SK-N-SH (cell line): ENCODE results near the gene BDNF. TPM values are rescaled to one million over a fixed set of nuclear protein-coding genes. Genes with fewer than 3 reads are reported as not detected.
A peak's percentile ranks its signal among the peaks of the same experiment; 100 is the strongest.

Source experiments
- CTCF ChIA-PET: fragments of 300-600, 350-600 bp; formaldehyde crosslinking; extraction: SDS; loops from one replicate; lab custom pipeline; 2021; lab: Yijun Ruan, JAX
- POLR2A ChIA-PET: fragments of 350-600 bp; sonication (Branson Sonifier 250); formaldehyde crosslinking; extraction: SDS; loops from one replicate; lab custom pipeline; 2020; ENCODE audit warnings: antibody characterized with exemption, inconsistent platforms; lab: Yijun Ruan, JAX
- DNase-seq: peaks from one replicate; pipeline ENCODE4 v3.0.0; 2012
- H2AFZ ChIP-seq: fragments of 200-600 bp; sonication (generic); 2 replicates; pipeline ENCODE4 v1.8.1; 2016; ENCODE audit warnings: antibody characterized with exemption, mild to moderate bottlenecking, low read depth
- H3F3A ChIP-seq: fragments of 200-600 bp; sonication (generic); replicated peaks from 2 replicates; pipeline ENCODE3; 2016; ENCODE audit warnings: antibody characterized with exemption, mild to moderate bottlenecking; ENCODE audit not compliant: insufficient read depth
- H3K27ac ChIP-seq, 2 experiments: fragments of 200-500 bp in 1 of 2; fragments of 200-600 bp in 1 of 2; sonication (Bioruptor generic) in 1 of 2; sonication (generic), shearing (Covaris generic) in 1 of 2; 2 replicates each; pipeline versions ENCODE4 v1.5.1 to v1.6.1; 2014 to 2016; ENCODE audit warnings: low read depth in 2 of 2, inconsistent platforms in 1 of 2, low read length in 1 of 2, mild to moderate bottlenecking in 1 of 2, mixed read lengths in 1 of 2
- H3K27me3 ChIP-seq: fragments of 200-600 bp; sonication (generic), shearing (Covaris generic); 2 replicates; pipeline ENCODE4 v1.6.1; 2016; ENCODE audit warnings: mixed run types; ENCODE audit not compliant: insufficient read depth
- H3K36me3 ChIP-seq, 2 experiments: fragments of 200-500 bp in 1 of 2; fragments of 200-600 bp in 1 of 2; sonication (Bioruptor generic) in 1 of 2; sonication (generic) in 1 of 2; replicated peaks in 1 of 2; 2 replicates each; pipeline versions ENCODE3 to v1.5.1; 2014 to 2016; ENCODE audit warnings: low read length in 1 of 2, mild to moderate bottlenecking in 1 of 2; ENCODE audit not compliant: insufficient read depth in 2 of 2, control insufficient read depth in 1 of 2
- H3K4me1 ChIP-seq, 2 experiments: fragments of 200-500 bp in 1 of 2; fragments of 200-600 bp in 1 of 2; sonication (Bioruptor generic) in 1 of 2; sonication (generic), shearing (Covaris generic) in 1 of 2; 2 replicates each; pipeline versions ENCODE4 v1.5.1 to v1.6.1; 2014 to 2016; ENCODE audit warnings: low read depth in 1 of 2, low read length in 1 of 2, mixed run types in 1 of 2; ENCODE audit not compliant: insufficient read depth in 2 of 2, control insufficient read depth in 1 of 2
- H3K4me2 ChIP-seq: fragments of 200-600 bp; sonication (generic), shearing (Covaris generic); 2 replicates; pipeline ENCODE4 v1.6.1; 2017; ENCODE audit warnings: mixed run types
- H3K4me3 ChIP-seq, 2 experiments: fragments of 200-500 bp in 1 of 2; fragments of 200-600 bp in 1 of 2; sonication (Bioruptor generic) in 1 of 2; sonication (generic), shearing (Covaris generic) in 1 of 2; 2 replicates each; pipeline versions ENCODE4 v1.5.1 to v1.8.1; 2014 to 2016; ENCODE audit warnings: low read depth in 2 of 2, inconsistent platforms in 1 of 2, low read length in 1 of 2, mild to moderate bottlenecking in 1 of 2, mixed read lengths in 1 of 2, moderate library complexity in 1 of 2
- H3K79me2 ChIP-seq: fragments of 200-600 bp; sonication (generic); 2 replicates; pipeline ENCODE4 v1.8.1; 2017; ENCODE audit warnings: mild to moderate bottlenecking; ENCODE audit not compliant: insufficient read depth
- H3K9ac ChIP-seq: fragments of 200-600 bp; sonication (generic); 2 replicates; pipeline ENCODE4 v1.6.1; 2017; ENCODE audit warnings: mixed run types
- H3K9me2 ChIP-seq: fragments of 200-600 bp; sonication (generic); 2 replicates; pipeline ENCODE4 v1.6.1; 2017; ENCODE audit warnings: mixed run types
- H3K9me3 ChIP-seq: fragments of 200-600 bp; sonication (generic); 2 replicates; pipeline ENCODE4 v1.6.1; 2017; ENCODE audit warnings: mixed run types, mild to moderate bottlenecking, moderate library complexity
- H4K20me1 ChIP-seq: fragments of 200-600 bp; sonication (generic); 2 replicates; pipeline ENCODE4 v1.6.1; 2017; ENCODE audit warnings: mild to moderate bottlenecking, mixed run types; ENCODE audit not compliant: insufficient read depth
- CHD2 ChIP-seq: fragments of 150-350 bp; IDR thresholded peaks from 2 replicates; pipeline ENCODE4 v1.6.1; 2018; ENCODE audit warnings: low read length; ENCODE audit not compliant: partially characterized antibody
- ELF1 ChIP-seq: IDR thresholded peaks from 2 replicates; pipeline ENCODE4 v1.4.0; 2012
- GABPA ChIP-seq: IDR thresholded peaks from 2 replicates; pipeline ENCODE4 v1.4.0; 2012; ENCODE audit warnings: low read depth, mild to moderate bottlenecking
- MXI1 ChIP-seq: IDR thresholded peaks from 2 replicates; pipeline ENCODE4 v1.6.1; 2012; ENCODE audit warnings: mild to moderate bottlenecking, low read depth, low read length, improper control_type of control experiment
- NRF1 ChIP-seq: IDR thresholded peaks from 2 replicates; pipeline ENCODE4 v1.6.1; 2012; ENCODE audit warnings: low read depth, mild to moderate bottlenecking, low read length
- TAF1 ChIP-seq: IDR thresholded peaks from 2 replicates; pipeline ENCODE4 v1.6.1; 2012; ENCODE audit warnings: low read depth, mild to moderate bottlenecking, low read length, moderate library complexity, borderline replicate concordance
- TCF12 ChIP-seq: IDR thresholded peaks from 2 replicates; pipeline ENCODE4 v1.4.0; 2012
- WGBS: methylation state at CpG from one replicate; pipeline ENCODE4 v1.1.6; 2017; ENCODE audit warnings: low lambda C conversion rate; 5-methylcytosine and 5-hydroxymethylcytosine counted together
- polyA plus RNA-seq, 3 experiments: library from polyadenylated mRNA; depleted of rRNA; stranded (reverse); fragments of >200 nt; gene quantifications; 2 replicates each; pipeline ENCODE4 v1.2.3, GENCODE V29; 2012
- TF ChIP-seq, protein P1 (sequence below): IDR thresholded peaks from 2 replicates; pipeline ENCODE4 v1.6.1; 2012; ENCODE audit warnings: mild to moderate bottlenecking, low read depth, low read length, moderate library complexity
- TF ChIP-seq, protein P2 (sequence below): IDR thresholded peaks from 2 replicates; pipeline ENCODE4; 2012

The BDNF gene
- polyA plus RNA-seq (2012; rRNA removed): 21.3 and 24.4 TPM in 2 replicates
- 23.2 and 25.5 TPM in 2 replicates for polyA plus RNA-seq (2012; cell fraction: cytosol; rRNA removed)
- 23.9 and 29.7 TPM in 2 replicates for polyA plus RNA-seq (2012; cell fraction: nucleus; rRNA removed)

DNA sequence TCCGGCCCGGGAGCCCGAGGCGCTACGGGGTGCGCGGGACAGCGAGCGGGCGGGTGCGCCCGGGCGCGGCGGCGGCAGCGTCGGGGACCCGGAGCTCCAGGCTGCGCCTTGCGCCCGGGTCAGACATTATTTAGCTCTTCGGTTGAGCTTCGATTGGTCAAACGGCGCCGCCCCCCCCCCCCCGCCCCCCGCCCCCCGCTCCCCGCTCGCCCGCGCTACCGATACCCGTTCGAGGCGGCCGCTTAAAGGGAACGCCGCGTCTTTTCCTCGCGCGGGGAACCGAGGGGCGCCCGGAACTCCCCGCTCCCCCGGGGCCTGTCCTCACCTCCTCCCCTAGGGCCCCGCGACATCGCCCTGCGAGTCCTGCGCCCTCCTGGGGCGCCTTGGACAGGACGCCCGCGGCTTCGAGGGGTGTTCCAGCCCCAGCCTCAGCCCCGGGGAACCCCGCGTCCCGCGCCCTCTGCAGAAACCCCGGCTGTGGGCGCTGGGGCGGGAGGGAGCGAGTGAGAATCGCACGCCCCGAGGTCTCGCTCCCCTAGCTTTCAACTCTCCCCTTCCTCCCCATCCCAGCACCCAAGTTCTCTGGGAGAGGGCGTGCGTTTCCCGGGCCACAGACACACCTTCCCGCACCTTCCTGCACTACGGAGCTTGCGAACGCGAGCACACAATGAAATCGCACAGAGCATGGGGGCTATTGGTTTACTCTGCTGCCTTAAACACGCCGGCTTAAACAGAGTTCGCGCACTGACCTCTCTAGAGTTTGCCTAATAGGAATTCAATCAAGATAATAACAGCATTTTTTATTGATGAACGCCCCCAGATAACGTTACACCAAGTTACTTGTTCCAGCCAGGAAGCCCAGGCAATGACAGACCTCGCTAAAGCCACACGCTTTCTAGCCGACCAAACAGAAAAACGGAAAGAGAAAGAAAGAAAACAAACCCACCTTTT, at the start of gene BDNF:
Gene BDNF (minus strand): TSS at position 105 of the 951 bp plus-strand sequence. CDS start 41,891 bp downstream, outside the sequence.
- Histone ChIP-seq H3F3A (peaks cover 12% of the 10 kb centered on the region), H3K9me3 (no peaks in the 10 kb centered on the region), H3K9ac (peak within 1 kb of the TSS; percentile 89), H3K9me2 (no peaks in the 10 kb centered on the region), H3K27ac (peak within 1 kb of the TSS; percentile 39 to 73), H2AFZ (peak within 1 kb of the TSS; percentile 90), H3K4me2 (peak within 1 kb of the TSS; percentile 92), H3K79me2 (peaks cover 49% of the 10 kb centered on the region), H3K4me1 (peaks cover 6 to 21% of the 10 kb centered on the region in 2 experiments; a peak in 2 of 4 replicates), H3K4me3 (peak within 1 kb of the TSS; percentile 84 to 92), H3K36me3 (no peaks in the 10 kb centered on the region), H3K27me3 (no peaks in the 10 kb centered on the region), H4K20me1 (peaks cover 29% of the 10 kb centered on the region)
- 1% methylated on average over 20 of the region's 92 CpGs for WGBS
- ChIA-PET POLR2A (no interaction called here), CTCF (interaction anchor here (0.6 to 9.2 kb wide), 16 partner anchors 8 to 1629 kb away, joined by 3 to 243 read pairs (median 7); partner anchors contain the start of gene LIN7C)
- TF ChIP-seq GABPA (no peak), TCF12 (no peak), ELF1 (no peak), MXI1 (0 out of 2 replicates have a peak, but pooled peaks have one; percentile 6), TAF1 (no peak), NRF1 (no peak), CHD2 (no peak)
- TF ChIP-seq, protein P1, sequence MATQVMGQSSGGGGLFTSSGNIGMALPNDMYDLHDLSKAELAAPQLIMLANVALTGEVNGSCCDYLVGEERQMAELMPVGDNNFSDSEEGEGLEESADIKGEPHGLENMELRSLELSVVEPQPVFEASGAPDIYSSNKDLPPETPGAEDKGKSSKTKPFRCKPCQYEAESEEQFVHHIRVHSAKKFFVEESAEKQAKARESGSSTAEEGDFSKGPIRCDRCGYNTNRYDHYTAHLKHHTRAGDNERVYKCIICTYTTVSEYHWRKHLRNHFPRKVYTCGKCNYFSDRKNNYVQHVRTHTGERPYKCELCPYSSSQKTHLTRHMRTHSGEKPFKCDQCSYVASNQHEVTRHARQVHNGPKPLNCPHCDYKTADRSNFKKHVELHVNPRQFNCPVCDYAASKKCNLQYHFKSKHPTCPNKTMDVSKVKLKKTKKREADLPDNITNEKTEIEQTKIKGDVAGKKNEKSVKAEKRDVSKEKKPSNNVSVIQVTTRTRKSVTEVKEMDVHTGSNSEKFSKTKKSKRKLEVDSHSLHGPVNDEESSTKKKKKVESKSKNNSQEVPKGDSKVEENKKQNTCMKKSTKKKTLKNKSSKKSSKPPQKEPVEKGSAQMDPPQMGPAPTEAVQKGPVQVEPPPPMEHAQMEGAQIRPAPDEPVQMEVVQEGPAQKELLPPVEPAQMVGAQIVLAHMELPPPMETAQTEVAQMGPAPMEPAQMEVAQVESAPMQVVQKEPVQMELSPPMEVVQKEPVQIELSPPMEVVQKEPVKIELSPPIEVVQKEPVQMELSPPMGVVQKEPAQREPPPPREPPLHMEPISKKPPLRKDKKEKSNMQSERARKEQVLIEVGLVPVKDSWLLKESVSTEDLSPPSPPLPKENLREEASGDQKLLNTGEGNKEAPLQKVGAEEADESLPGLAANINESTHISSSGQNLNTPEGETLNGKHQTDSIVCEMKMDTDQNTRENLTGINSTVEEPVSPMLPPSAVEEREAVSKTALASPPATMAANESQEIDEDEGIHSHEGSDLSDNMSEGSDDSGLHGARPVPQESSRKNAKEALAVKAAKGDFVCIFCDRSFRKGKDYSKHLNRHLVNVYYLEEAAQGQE: no peak
- TF ChIP-seq, protein P2, sequence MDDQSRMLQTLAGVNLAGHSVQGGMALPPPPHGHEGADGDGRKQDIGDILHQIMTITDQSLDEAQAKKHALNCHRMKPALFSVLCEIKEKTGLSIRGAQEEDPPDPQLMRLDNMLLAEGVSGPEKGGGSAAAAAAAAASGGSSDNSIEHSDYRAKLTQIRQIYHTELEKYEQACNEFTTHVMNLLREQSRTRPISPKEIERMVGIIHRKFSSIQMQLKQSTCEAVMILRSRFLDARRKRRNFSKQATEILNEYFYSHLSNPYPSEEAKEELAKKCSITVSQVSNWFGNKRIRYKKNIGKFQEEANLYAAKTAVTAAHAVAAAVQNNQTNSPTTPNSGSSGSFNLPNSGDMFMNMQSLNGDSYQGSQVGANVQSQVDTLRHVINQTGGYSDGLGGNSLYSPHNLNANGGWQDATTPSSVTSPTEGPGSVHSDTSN: no peak
- peak; percentile 68 for DNase-seq
